ENCODE data around the gene PODXL. TPM values are rescaled to one million over a fixed set of nuclear protein-coding genes. Genes with fewer than 3 reads are reported as not detected.

PODXL gene
- total RNA-seq, 1 donor from 2014 or later: 64.4 TPM

GRCh38 chr7:131564640-131565039 is 8.2 kb upstream of the PODXL start:
- DNase-seq (ENCODE audit: low spot score): no peak

- DNase-seq (ENCODE audit: low spot score): no peak
Observed at GRCh38 chr7:131563918-131564317, 7.5 kb upstream of the PODXL start.

GRCh38 chr7:131562941-131563340 is 6.5 kb upstream of the PODXL start:
- no peak for DNase-seq (ENCODE audit: low spot score)

- no peak for DNase-seq (ENCODE audit: low spot score)
Observed at GRCh38 chr7:131560061-131560460, 3.6 kb upstream of the PODXL start.

GRCh38 chr7:131557652-131558385 is 1.4 kb upstream of the PODXL start:
- DNase-seq (ENCODE audit: low spot score): no peak

- no peak for DNase-seq (ENCODE audit: low spot score)
Observed at GRCh38 chr7:131556909-131557651, 652 bp upstream of the PODXL start.

GRCh38 chr7:131555552-131556052 is 826 bp downstream of the PODXL start:
- no peak for DNase-seq (ENCODE audit: low spot score)

- no peak for DNase-seq (ENCODE audit: low spot score)
Observed at GRCh38 chr7:131554880-131555516, 1.4 kb downstream of the PODXL start.

- no peak for DNase-seq (ENCODE audit: low spot score)
Observed at GRCh38 chr7:131553931-131554330, 2.5 kb downstream of the PODXL start.

GRCh38 chr7:131552053-131552452 is 4.4 kb downstream of the PODXL start:
- no peak for DNase-seq (ENCODE audit: low spot score)

GRCh38 chr7:131550846-131551245 is 5.6 kb downstream of the PODXL start:
- no peak for DNase-seq (ENCODE audit: low spot score)

GRCh38 chr7:131548371-131548770 is 8.1 kb downstream of the PODXL start:
- no peak for DNase-seq (ENCODE audit: low spot score)

- DNase-seq (ENCODE audit: low spot score): no peak
Observed at GRCh38 chr7:131547589-131547988, 8.8 kb downstream of the PODXL start.

- DNase-seq (ENCODE audit: low spot score): no peak
Observed at GRCh38 chr7:131546583-131547141, 9.8 kb downstream of the PODXL start.

- no peak for DNase-seq (ENCODE audit: low spot score)
Observed at GRCh38 chr7:131546126-131546525, 10.3 kb downstream of the PODXL start.

- no peak for DNase-seq (ENCODE audit: low spot score)
Observed at GRCh38 chr7:131544449-131545301, 11.8 kb downstream of the PODXL start.

- no peak for DNase-seq (ENCODE audit: low spot score)
Observed at GRCh38 chr7:131544021-131544420, 12.4 kb downstream of the PODXL start.

GRCh38 chr7:131543298-131543697 is 13.1 kb downstream of the PODXL start:
- DNase-seq (ENCODE audit: low spot score): no peak

- DNase-seq (ENCODE audit: low spot score): no peak
Observed at GRCh38 chr7:131540491-131541162, 15.8 kb downstream of the PODXL start.

GRCh38 chr7:131538813-131539179 is 17.6 kb downstream of the PODXL start:
- DNase-seq (ENCODE audit: low spot score): no peak

All from ureter (tissue), 1 donor.